DMS153 (cell line): Measurements from ENCODE around the gene MSMB.
"Not testable (repeated sequence)": the region's sequence is repeated elsewhere in the genome, so short reads cannot be mapped to it uniquely, and the experiment has no call there.

ENCODE experiments used
- DNase-seq: peaks from one replicate; lab custom pipeline; 2025; lab: John Stamatoyannopoulos, UW

Gene MSMB

GRCh38 chr10:46006219-46006618 lies 39.9 kb downstream of the MSMB start:
- DNase-seq: no peak

- no peak for DNase-seq
These were observed 40.7 kb downstream of the MSMB start for GRCh38 chr10:46005383-46005782.

GRCh38 chr10:46004963-46005362 lies 41.1 kb downstream of the MSMB start:
- no peak for DNase-seq

- no peak for DNase-seq
These were observed 43.0 kb downstream of the MSMB start for GRCh38 chr10:46002916-46003693.

- not testable (repeated sequence) for DNase-seq
These were observed 43.8 kb downstream of the MSMB start for GRCh38 chr10:46002189-46002687.

GRCh38 chr10:46001187-46001756 lies 44.8 kb downstream of the MSMB start:
- DNase-seq: no peak

- DNase-seq: no peak
These were observed 45.5 kb downstream of the MSMB start for GRCh38 chr10:46000538-46000937.

GRCh38 chr10:45999955-46000354 lies 46.1 kb downstream of the MSMB start:
- DNase-seq: not testable (repeated sequence)

GRCh38 chr10:45997994-45998763 lies 47.9 kb downstream of the MSMB start:
- no peak for DNase-seq

GRCh38 chr10:45997557-45997956 lies 48.5 kb downstream of the MSMB start:
- DNase-seq: no peak

GRCh38 chr10:45985590-45985989 lies 60.5 kb downstream of the MSMB start:
- DNase-seq: not testable (repeated sequence)

GRCh38 chr10:45984473-45984872 lies 61.6 kb downstream of the MSMB start:
- not testable (repeated sequence) for DNase-seq

- peak; percentile 2 for DNase-seq
These were observed 62.4 kb downstream of the MSMB start for GRCh38 chr10:45983538-45984186.
